H9 (cell line): Measurements from ENCODE around the gene PPP1R14B. TPM values are rescaled to one million over a fixed set of nuclear protein-coding genes. Genes with fewer than 3 reads are reported as not detected.

Experiments used
- DNase-seq: peaks from one replicate; pipeline ENCODE4 v3.0.0-alpha.2; 2017
- H2AFZ ChIP-seq: one replicate; pipeline ENCODE4 v1.6.1; 2013; ENCODE audit warnings: mild to moderate bottlenecking, low read length, control low read depth, moderate library complexity
- H2AK5ac ChIP-seq: 2 replicates; pipeline ENCODE4 v1.6.1; 2013; ENCODE audit warnings: low read length, control low read depth, mixed read lengths; ENCODE audit not compliant: insufficient read length
- H2BK120ac ChIP-seq: one replicate; pipeline ENCODE4 v1.6.1; 2013; ENCODE audit warnings: low read depth, mild to moderate bottlenecking, low read length, control low read depth, inconsistent platforms; ENCODE audit not compliant: poor library complexity, severe bottlenecking
- H2BK12ac ChIP-seq: 2 replicates; pipeline ENCODE4 v1.6.1; 2013; ENCODE audit warnings: low read length, control low read depth, mixed read lengths, low read depth; ENCODE audit not compliant: insufficient read length
- H2BK15ac ChIP-seq: 2 replicates; pipeline ENCODE4 v1.6.1; 2013; ENCODE audit warnings: low read depth, low read length, control low read depth
- H2BK20ac ChIP-seq: one replicate; pipeline ENCODE4 v1.6.1; 2013; ENCODE audit warnings: low read depth, mild to moderate bottlenecking, low read length, control low read depth, inconsistent platforms; ENCODE audit not compliant: poor library complexity, severe bottlenecking
- H2BK5ac ChIP-seq: 2 replicates; pipeline ENCODE4 v1.6.1; 2013; ENCODE audit warnings: low read length, control low read depth, mixed read lengths; ENCODE audit not compliant: insufficient read length
- H3K14ac ChIP-seq: 2 replicates; pipeline ENCODE4 v1.6.1; 2013; ENCODE audit warnings: low read length, control low read depth; ENCODE audit not compliant: insufficient read depth
- H3K18ac ChIP-seq: 2 replicates; pipeline ENCODE4 v1.6.1; 2013; ENCODE audit warnings: low read depth, mild to moderate bottlenecking, mixed read lengths, low read length, control low read depth; ENCODE audit not compliant: insufficient read length
- H3K23ac ChIP-seq: 2 replicates; pipeline ENCODE4 v1.6.1; 2013; ENCODE audit warnings: low read length, control low read depth, mixed read lengths, low read depth; ENCODE audit not compliant: insufficient read length
- H3K23me2 ChIP-seq: 2 replicates; pipeline ENCODE4 v1.6.1; 2013; ENCODE audit warnings: low read depth, mild to moderate bottlenecking, mixed read lengths, low read length, control low read depth; ENCODE audit not compliant: insufficient read length, poor library complexity, severe bottlenecking
- H3K27ac ChIP-seq: 2 replicates; pipeline ENCODE4 v1.5.1; 2013; ENCODE audit warnings: low read length, control low read depth, mixed read lengths, low read depth; ENCODE audit not compliant: insufficient read length
- H3K27me3 ChIP-seq: 2 replicates; pipeline ENCODE4 v1.6.1; 2013; ENCODE audit warnings: low read length, control low read depth, inconsistent platforms; ENCODE audit not compliant: insufficient read depth
- H3K4ac ChIP-seq: 2 replicates; pipeline ENCODE4 v1.6.1; 2013; ENCODE audit warnings: low read depth, mild to moderate bottlenecking, control low read depth, inconsistent platforms, low read length, moderate library complexity
- H3K4me1 ChIP-seq: 2 replicates; pipeline ENCODE4 v1.6.1; 2013; ENCODE audit warnings: low read length, control low read depth, inconsistent platforms; ENCODE audit not compliant: insufficient read depth
- H3K4me2 ChIP-seq: 2 replicates; pipeline ENCODE4 v1.6.1; 2013; ENCODE audit warnings: low read length, control low read depth, mixed read lengths; ENCODE audit not compliant: insufficient read length, insufficient read depth
- H3K56ac ChIP-seq: 2 replicates; pipeline ENCODE4 v1.6.1; 2013; ENCODE audit warnings: low read depth, mild to moderate bottlenecking, mixed read lengths, low read length, control low read depth; ENCODE audit not compliant: insufficient read length
- H3K79me1 ChIP-seq: 2 replicates; pipeline ENCODE4 v1.6.1; 2013; ENCODE audit warnings: low read depth, mild to moderate bottlenecking, moderate library complexity, low read length, control low read depth, inconsistent platforms; ENCODE audit not compliant: insufficient read depth, poor library complexity, severe bottlenecking
- H3K79me2 ChIP-seq: 2 replicates; pipeline ENCODE4 v1.6.1; 2013; ENCODE audit warnings: low read length, control low read depth, inconsistent platforms; ENCODE audit not compliant: insufficient read depth
- H3K9ac ChIP-seq: 2 replicates; pipeline ENCODE4 v1.6.1; 2013; ENCODE audit warnings: low read length, control low read depth, mixed read lengths; ENCODE audit not compliant: insufficient read length; ENCODE audit errors: extremely low read depth
- H3K9me3 ChIP-seq: one replicate; pipeline ENCODE4 v1.6.1; 2013; ENCODE audit warnings: low read depth, low read length, inconsistent platforms; ENCODE audit not compliant: control insufficient read depth
- H3T11ph ChIP-seq: one replicate; pipeline ENCODE4 v1.6.1; 2013; ENCODE audit warnings: mild to moderate bottlenecking, low read length, control low read depth, inconsistent platforms
- H4K20me1 ChIP-seq: one replicate; pipeline ENCODE4 v1.6.1; 2013; ENCODE audit not compliant: control insufficient read depth, insufficient read length, insufficient read depth
- H4K5ac ChIP-seq: 2 replicates; pipeline ENCODE4 v1.6.1; 2013; ENCODE audit warnings: low read depth, mild to moderate bottlenecking, mixed read lengths, low read length, control low read depth; ENCODE audit not compliant: insufficient read length
- H4K8ac ChIP-seq: replicated peaks from 2 replicates; pipeline ENCODE4 v1.6.1; 2013; ENCODE audit warnings: low read length, control low read depth, mixed read lengths, low read depth; ENCODE audit not compliant: insufficient read length
- H4K91ac ChIP-seq: 2 replicates; pipeline ENCODE4 v1.6.1; 2013; ENCODE audit warnings: low read depth, mild to moderate bottlenecking, moderate library complexity, mixed read lengths, low read length, control low read depth; ENCODE audit not compliant: insufficient read length
- H3K27ac Mint-ChIP-seq, 3 experiments: 2 replicates in 2 of 3; 3 replicates in 1 of 3; pipeline ENCODE4 v1.8.0; 2020 to 2021; ENCODE audit warnings: mixed read lengths in 3 of 3, mild to moderate bottlenecking in 1 of 3, moderate library complexity in 1 of 3
- H3K27me3 Mint-ChIP-seq: 2 replicates; pipeline ENCODE4 v1.8.0; 2021; ENCODE audit warnings: low read depth, mild to moderate bottlenecking, moderate library complexity, mixed read lengths
- H3K36me3 Mint-ChIP-seq, 3 experiments: 2 replicates in 2 of 3; 3 replicates in 1 of 3; pipeline ENCODE4 v1.8.0; 2020 to 2021; ENCODE audit warnings: low read depth in 3 of 3, mixed read lengths in 3 of 3; ENCODE audit not compliant: insufficient read depth in 1 of 3
- H3K4me1 Mint-ChIP-seq, 2 experiments: 2 replicates each; pipeline ENCODE4 v1.8.0; 2020; ENCODE audit warnings: mixed read lengths in 2 of 2
- H3K4me3 Mint-ChIP-seq, 2 experiments: 2 replicates in 1 of 2; 3 replicates in 1 of 2; pipeline ENCODE4 v1.8.0; 2020 to 2021; ENCODE audit warnings: mild to moderate bottlenecking in 2 of 2, mixed read lengths in 2 of 2, moderate library complexity in 1 of 2
- H3K9me3 Mint-ChIP-seq, 2 experiments: 2 replicates in 1 of 2; 3 replicates in 1 of 2; pipeline ENCODE4 v1.8.0; 2020; ENCODE audit warnings: mild to moderate bottlenecking in 2 of 2, mixed read lengths in 2 of 2, moderate library complexity in 1 of 2
- WGBS: extraction: QIAGEN DNeasy Blood & Tissue Kit; methylation state at CpG from one replicate; pipeline ENCODE4 v1.1.7; 2013; ENCODE audit warnings: missing lambda C conversion rate, low lambda C conversion rate, mixed read lengths; ENCODE audit not compliant: insufficient read length; ENCODE audit errors: extremely low coverage; 5-methylcytosine and 5-hydroxymethylcytosine counted together
- total RNA-seq: library from RNA; stranded (reverse); gene quantifications from 2 replicates; pipeline ENCODE4 v1.2.1, GENCODE V29; 2021
- TF ChIP-seq, protein P1 (sequence below): fragments of 200-600 bp; sonication (generic); conservative IDR thresholded peaks from 3 replicates; pipeline ENCODE4 v1.8.0; 2021; ENCODE audit warnings: antibody characterized with exemption, mild to moderate bottlenecking

The PPP1R14B gene
- total RNA-seq, 1 experiment from 2014 or later = 358 TPM

DNA sequence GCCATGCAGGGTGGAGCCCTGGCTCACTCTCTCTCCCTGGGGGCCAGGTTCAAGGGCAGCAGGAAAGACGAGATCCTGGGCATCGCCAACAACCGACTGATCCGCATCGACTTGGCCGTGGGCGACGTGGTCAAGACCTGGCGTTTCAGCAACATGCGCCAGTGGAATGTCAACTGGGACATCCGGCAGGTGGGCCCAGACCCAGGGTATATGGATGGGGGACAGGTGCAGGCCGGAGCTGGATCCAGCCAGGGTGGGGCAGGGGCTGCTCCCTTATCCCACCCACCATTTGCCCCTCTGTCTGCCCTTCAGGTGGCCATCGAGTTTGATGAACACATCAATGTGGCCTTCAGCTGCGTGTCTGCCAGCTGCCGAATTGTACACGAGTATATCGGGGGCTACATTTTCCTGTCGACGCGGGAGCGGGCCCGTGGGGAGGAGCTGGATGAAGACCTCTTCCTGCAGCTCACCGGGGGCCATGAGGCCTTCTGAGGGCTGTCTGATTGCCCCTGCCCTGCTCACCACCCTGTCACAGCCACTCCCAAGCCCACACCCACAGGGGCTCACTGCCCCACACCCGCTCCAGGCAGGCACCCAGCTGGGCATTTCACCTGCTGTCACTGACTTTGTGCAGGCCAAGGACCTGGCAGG lies 23.6 kb downstream of the PPP1R14B start:
- no peak overlapping the region for H3T11ph ChIP-seq
- H3K23ac ChIP-seq = no peak overlapping the region
- no peak overlapping the region; a peak in 2 of 5 replicates for H3K4me3 Mint-ChIP-seq
- no peaks in the 10 kb centered on the region; the same call in 1 of the 2 replicates for H3K27me3 Mint-ChIP-seq
- H3K79me2 ChIP-seq = no peaks in the 10 kb centered on the region
- H2BK12ac ChIP-seq = no peak overlapping the region
- peaks cover 0 to 22% (median 14%) of the 10 kb centered on the region in 3 experiments; a peak in 5 of 7 replicates for H3K36me3 Mint-ChIP-seq
- no peaks in the 10 kb centered on the region for H4K20me1 ChIP-seq
- no peak overlapping the region for H2BK20ac ChIP-seq
- H2BK5ac ChIP-seq = no peak overlapping the region
- H3K27me3 ChIP-seq = no peaks in the 10 kb centered on the region
- no peaks in the 10 kb centered on the region for H3K79me1 ChIP-seq
- no peak overlapping the region for H3K27ac ChIP-seq
- peaks cover 15% of the 10 kb centered on the region in 2 experiments for H3K4me1 Mint-ChIP-seq
- no peaks in the 10 kb centered on the region for H3K4me1 ChIP-seq
- H4K8ac ChIP-seq = no peak overlapping the region
- H3K23me2 ChIP-seq = peaks cover 15% of the 10 kb centered on the region
- no CpG with 5 or more reads among the region's 24 CpGs for WGBS
- no peak overlapping the region for H2AFZ ChIP-seq
- H3K9ac ChIP-seq = no peak overlapping the region
- no peak overlapping the region; a peak in 1 of 7 replicates for H3K27ac Mint-ChIP-seq
- no peak overlapping the region for H3K4ac ChIP-seq
- H3K18ac ChIP-seq = no peak overlapping the region
- no peak for DNase-seq
- H3K14ac ChIP-seq = no peak overlapping the region
- H4K5ac ChIP-seq = no peak overlapping the region
- H3K56ac ChIP-seq = no peak overlapping the region
- no peak overlapping the region for H4K91ac ChIP-seq
- no peak overlapping the region for H3K4me2 ChIP-seq
- no peaks in the 10 kb centered on the region for H3K9me3 Mint-ChIP-seq
- H2BK15ac ChIP-seq = no peak overlapping the region
- no peak overlapping the region for H2AK5ac ChIP-seq
- TF ChIP-seq, protein P1, sequence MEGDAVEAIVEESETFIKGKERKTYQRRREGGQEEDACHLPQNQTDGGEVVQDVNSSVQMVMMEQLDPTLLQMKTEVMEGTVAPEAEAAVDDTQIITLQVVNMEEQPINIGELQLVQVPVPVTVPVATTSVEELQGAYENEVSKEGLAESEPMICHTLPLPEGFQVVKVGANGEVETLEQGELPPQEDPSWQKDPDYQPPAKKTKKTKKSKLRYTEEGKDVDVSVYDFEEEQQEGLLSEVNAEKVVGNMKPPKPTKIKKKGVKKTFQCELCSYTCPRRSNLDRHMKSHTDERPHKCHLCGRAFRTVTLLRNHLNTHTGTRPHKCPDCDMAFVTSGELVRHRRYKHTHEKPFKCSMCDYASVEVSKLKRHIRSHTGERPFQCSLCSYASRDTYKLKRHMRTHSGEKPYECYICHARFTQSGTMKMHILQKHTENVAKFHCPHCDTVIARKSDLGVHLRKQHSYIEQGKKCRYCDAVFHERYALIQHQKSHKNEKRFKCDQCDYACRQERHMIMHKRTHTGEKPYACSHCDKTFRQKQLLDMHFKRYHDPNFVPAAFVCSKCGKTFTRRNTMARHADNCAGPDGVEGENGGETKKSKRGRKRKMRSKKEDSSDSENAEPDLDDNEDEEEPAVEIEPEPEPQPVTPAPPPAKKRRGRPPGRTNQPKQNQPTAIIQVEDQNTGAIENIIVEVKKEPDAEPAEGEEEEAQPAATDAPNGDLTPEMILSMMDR = no peak
- H2BK120ac ChIP-seq = no peak overlapping the region
- no peaks in the 10 kb centered on the region for H3K9me3 ChIP-seq
